HG03066 (cell line): Measurements from ENCODE around the gene LTO1.
"Not testable (repeated sequence)": the region's sequence is repeated elsewhere in the genome, so short reads cannot be mapped to it uniquely, and the experiment has no call there.

Source experiments
- ATAC-seq: cut with Tn5 transposase; IDR thresholded peaks from one replicate; pipeline ENCODE4 v1.9.1; 2021; ENCODE audit warnings: low read depth; ENCODE audit not compliant: unreplicated experiment

Gene LTO1

GRCh38 chr11:69636512-69637197 is 38.5 kb downstream of the LTO1 start:
- no peak for ATAC-seq

GRCh38 chr11:69635804-69636511 is 39.2 kb downstream of the LTO1 start:
- ATAC-seq = no peak

GRCh38 chr11:69635195-69635594 is 40.0 kb downstream of the LTO1 start:
- no peak for ATAC-seq

GRCh38 chr11:69634590-69634989 is 40.6 kb downstream of the LTO1 start:
- ATAC-seq = no peak

- no peak for ATAC-seq
Observed at GRCh38 chr11:69634069-69634468, 41.1 kb downstream of the LTO1 start.

- no peak for ATAC-seq
Observed at GRCh38 chr11:69632900-69633299, 42.3 kb downstream of the LTO1 start.

- ATAC-seq = no peak
Observed at GRCh38 chr11:69630424-69630823, 44.7 kb downstream of the LTO1 start.

GRCh38 chr11:69630017-69630416 is 45.1 kb downstream of the LTO1 start:
- no peak for ATAC-seq

- ATAC-seq = no peak
Observed at GRCh38 chr11:69627551-69627950, 47.6 kb downstream of the LTO1 start.

GRCh38 chr11:69625476-69625875 is 49.7 kb downstream of the LTO1 start:
- ATAC-seq = no peak

GRCh38 chr11:69624293-69624692 is 50.9 kb downstream of the LTO1 start:
- no peak for ATAC-seq

GRCh38 chr11:69622097-69622681 is 53.0 kb downstream of the LTO1 start:
- not testable (repeated sequence) for ATAC-seq

- ATAC-seq = no peak
Observed at GRCh38 chr11:69620683-69621290, 54.4 kb downstream of the LTO1 start.

GRCh38 chr11:69618237-69618636 is 56.9 kb downstream of the LTO1 start:
- ATAC-seq = no peak

- no peak for ATAC-seq
Observed at GRCh38 chr11:69617682-69618081, 57.5 kb downstream of the LTO1 start.

- no peak for ATAC-seq
Observed at GRCh38 chr11:69617220-69617619, 57.9 kb downstream of the LTO1 start.
